Body of pancreas (tissue), 4 donors: Measurements from ENCODE around the gene IGIP.

Source experiments
- CTCF ChIP-seq, 7 experiments: fragments of 450-650 bp in 4 of 7; fragments of 200-600 bp in 3 of 7; sonication (generic) in 3 of 7; IDR thresholded peaks; one replicate each; pipeline ENCODE4 v1.5.1; 2016 to 2019; ENCODE audit warnings: antibody characterized with exemption in 7 of 7
- POLR2A ChIP-seq, 3 donors: fragments of 450-650 bp; IDR thresholded peaks; one replicate each; pipeline ENCODE4 v1.6.1; 2016; ENCODE audit warnings: antibody characterized with exemption in 3 of 3, mild to moderate bottlenecking in 2 of 3

DNA sequence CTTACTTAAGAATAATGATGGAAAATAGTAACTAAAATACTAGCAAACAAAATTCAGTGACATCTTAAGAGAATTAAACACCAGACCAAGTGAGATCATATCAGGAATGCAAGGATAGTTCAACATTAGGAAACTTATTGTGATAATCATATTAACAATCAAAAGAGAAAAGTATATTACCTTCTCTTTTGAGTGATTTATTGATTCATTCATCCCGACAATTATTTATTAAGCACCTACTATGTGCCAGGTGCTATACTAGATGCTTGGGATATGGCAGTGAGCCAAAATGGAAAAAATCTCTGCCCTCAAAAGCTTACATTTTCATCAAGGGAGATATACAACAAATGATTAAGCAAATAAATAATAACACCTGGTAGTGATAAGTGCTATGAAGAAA is 35.5 kb upstream of the IGIP start:
- TF ChIP-seq POLR2A (IDR thresholded peaks at IDR 0.05) (no peak), CTCF (IDR thresholded peaks at IDR 0.05) (no peak)
